Measurements from ENCODE around the gene ROBO1. TPM values are rescaled to one million over a fixed set of nuclear protein-coding genes. Genes with fewer than 3 reads are reported as not detected.

Gene ROBO1
- total RNA-seq, 1 donor from 2014 or later, result 78.0 TPM

DNA sequence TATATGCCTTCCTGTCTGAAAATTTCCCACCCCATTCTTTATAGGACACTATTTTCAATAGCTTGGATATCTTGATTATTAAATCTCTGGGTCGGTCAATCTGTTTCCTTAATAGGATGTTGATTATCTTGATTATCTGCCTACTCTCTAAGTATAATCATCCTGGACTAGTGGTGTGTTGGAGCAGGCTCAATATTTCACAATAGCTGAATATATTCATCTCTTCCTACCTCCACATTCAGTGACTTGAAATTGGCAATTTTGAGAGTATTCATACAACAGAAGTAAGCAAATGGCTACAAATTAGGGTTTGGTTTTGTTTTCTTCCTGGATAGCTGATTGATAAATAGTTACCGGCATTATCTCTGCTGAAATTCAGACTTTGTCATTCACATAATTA is 1162.6 kb downstream of the ROBO1 start:
- Mint-ChIP-seq H3K9me3 (ENCODE audit: low read depth) (peaks cover 3% of the 10 kb centered on the region), H3K36me3 (ENCODE audit: insufficient read depth) (peaks cover 33% of the 10 kb centered on the region), H3K27ac (no peak overlapping the region), H3K4me3 (ENCODE audit: low read depth) (no peak overlapping the region), H3K27me3 (no peaks in the 10 kb centered on the region), H3K4me1 (ENCODE audit: low read depth) (peaks cover 2% of the 10 kb centered on the region)
- TF ChIP-seq, protein P1, sequence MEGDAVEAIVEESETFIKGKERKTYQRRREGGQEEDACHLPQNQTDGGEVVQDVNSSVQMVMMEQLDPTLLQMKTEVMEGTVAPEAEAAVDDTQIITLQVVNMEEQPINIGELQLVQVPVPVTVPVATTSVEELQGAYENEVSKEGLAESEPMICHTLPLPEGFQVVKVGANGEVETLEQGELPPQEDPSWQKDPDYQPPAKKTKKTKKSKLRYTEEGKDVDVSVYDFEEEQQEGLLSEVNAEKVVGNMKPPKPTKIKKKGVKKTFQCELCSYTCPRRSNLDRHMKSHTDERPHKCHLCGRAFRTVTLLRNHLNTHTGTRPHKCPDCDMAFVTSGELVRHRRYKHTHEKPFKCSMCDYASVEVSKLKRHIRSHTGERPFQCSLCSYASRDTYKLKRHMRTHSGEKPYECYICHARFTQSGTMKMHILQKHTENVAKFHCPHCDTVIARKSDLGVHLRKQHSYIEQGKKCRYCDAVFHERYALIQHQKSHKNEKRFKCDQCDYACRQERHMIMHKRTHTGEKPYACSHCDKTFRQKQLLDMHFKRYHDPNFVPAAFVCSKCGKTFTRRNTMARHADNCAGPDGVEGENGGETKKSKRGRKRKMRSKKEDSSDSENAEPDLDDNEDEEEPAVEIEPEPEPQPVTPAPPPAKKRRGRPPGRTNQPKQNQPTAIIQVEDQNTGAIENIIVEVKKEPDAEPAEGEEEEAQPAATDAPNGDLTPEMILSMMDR (IDR thresholded peaks at IDR 0.05; ENCODE audit: unreplicated experiment), result no peak
- DNase-seq (ENCODE audit: low spot score, unreplicated experiment), result no peak

GRCh38 chr3:78604341-78604740 is 1163.5 kb downstream of the ROBO1 start:
- Mint-ChIP-seq H3K9me3 (ENCODE audit: low read depth) (peaks cover 3% of the 10 kb centered on the region), H3K27ac (no peak overlapping the region), H3K4me1 (ENCODE audit: low read depth) (peaks cover 2% of the 10 kb centered on the region), H3K4me3 (ENCODE audit: low read depth) (no peak overlapping the region), H3K27me3 (no peaks in the 10 kb centered on the region), H3K36me3 (ENCODE audit: insufficient read depth) (peaks cover 33% of the 10 kb centered on the region)
- DNase-seq (ENCODE audit: low spot score, unreplicated experiment), result no peak
- TF ChIP-seq, protein P1 (IDR thresholded peaks at IDR 0.05; ENCODE audit: unreplicated experiment), result no peak

GRCh38 chr3:78601249-78601648 is 1166.5 kb downstream of the ROBO1 start:
- TF ChIP-seq, protein P1 (IDR thresholded peaks at IDR 0.05; ENCODE audit: unreplicated experiment), result no peak
- peaks cover 2% of the 10 kb centered on the region for H3K4me1 Mint-ChIP-seq (ENCODE audit: low read depth)
- peaks cover 33% of the 10 kb centered on the region for H3K36me3 Mint-ChIP-seq (ENCODE audit: insufficient read depth)
- no peak for DNase-seq (ENCODE audit: low spot score, unreplicated experiment)
- H3K27me3 Mint-ChIP-seq, result no peaks in the 10 kb centered on the region
- H3K27ac Mint-ChIP-seq, result no peak overlapping the region
- H3K9me3 Mint-ChIP-seq (ENCODE audit: low read depth), result peaks cover 3% of the 10 kb centered on the region
- H3K4me3 Mint-ChIP-seq (ENCODE audit: low read depth), result no peak overlapping the region

DNA sequence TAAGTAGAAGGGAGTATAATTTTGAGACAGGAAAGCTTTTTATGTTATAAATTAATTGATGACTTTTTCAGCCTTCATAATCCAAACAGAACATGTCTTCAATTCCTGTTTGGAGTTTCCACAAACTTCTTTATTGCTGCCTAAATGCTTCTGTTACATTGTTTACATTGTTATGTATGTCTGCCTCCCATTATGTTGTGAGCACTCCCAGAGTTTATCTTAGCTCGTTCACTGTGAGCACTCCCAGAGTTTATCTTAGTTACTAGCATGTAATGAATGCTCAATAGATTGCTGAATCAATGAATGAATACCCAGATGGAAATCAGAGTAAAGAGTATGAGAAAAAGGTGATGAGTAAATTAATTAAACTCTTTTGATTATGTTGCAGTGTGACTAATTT is 1178.0 kb downstream of the ROBO1 start:
- no peak overlapping the region for H3K4me3 Mint-ChIP-seq (ENCODE audit: low read depth)
- no peak for DNase-seq (ENCODE audit: low spot score, unreplicated experiment)
- H3K27ac Mint-ChIP-seq, result no peak overlapping the region
- H3K9me3 Mint-ChIP-seq (ENCODE audit: low read depth), result peaks cover 9% of the 10 kb centered on the region
- peaks cover 5% of the 10 kb centered on the region for H3K36me3 Mint-ChIP-seq (ENCODE audit: insufficient read depth)
- peaks cover 16% of the 10 kb centered on the region for H3K4me1 Mint-ChIP-seq (ENCODE audit: low read depth)
- TF ChIP-seq, protein P1 (IDR thresholded peaks at IDR 0.05; ENCODE audit: unreplicated experiment), result no peak
- H3K27me3 Mint-ChIP-seq, result no peaks in the 10 kb centered on the region

DNA sequence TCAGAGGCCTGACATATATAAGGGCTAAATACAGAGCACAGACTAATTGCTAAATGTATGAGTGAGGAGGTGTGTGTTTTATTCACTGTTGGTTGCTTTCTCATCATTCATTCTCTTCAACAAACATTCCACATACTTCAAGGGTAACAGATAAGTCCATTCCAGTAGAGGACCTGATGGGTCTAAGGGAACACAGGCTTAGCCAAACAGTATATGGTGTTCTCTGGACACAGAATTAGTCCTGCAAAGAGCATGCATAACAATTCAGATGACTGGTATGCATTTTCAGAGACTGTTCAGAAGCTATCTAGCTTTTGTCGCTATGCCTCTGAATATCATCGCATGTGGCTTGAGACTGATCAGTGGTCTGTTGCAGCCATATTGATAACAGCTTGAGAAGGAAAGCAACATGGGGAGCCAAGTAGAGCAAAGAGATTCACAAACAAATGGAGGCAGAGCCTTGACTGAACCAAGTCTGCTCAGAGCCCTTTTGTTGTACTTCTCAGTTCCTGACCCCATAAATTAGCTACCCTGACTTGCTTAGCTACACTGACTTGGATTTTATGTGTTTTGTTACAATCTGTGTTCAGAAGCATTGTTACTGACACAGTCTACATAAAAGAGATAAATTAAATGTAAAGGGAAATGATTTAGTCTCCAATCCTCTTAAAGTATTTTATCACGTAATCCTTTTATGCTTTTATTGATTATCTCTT is 1178.7 kb downstream of the ROBO1 start:
- Mint-ChIP-seq H3K27ac (no peak overlapping the region), H3K36me3 (ENCODE audit: insufficient read depth) (peaks cover 5% of the 10 kb centered on the region), H3K27me3 (no peaks in the 10 kb centered on the region), H3K9me3 (ENCODE audit: low read depth) (peaks cover 11% of the 10 kb centered on the region), H3K4me1 (ENCODE audit: low read depth) (peaks cover 16% of the 10 kb centered on the region), H3K4me3 (ENCODE audit: low read depth) (no peak overlapping the region)
- DNase-seq (ENCODE audit: low spot score, unreplicated experiment), result no peak
- TF ChIP-seq, protein P1 (IDR thresholded peaks at IDR 0.05; ENCODE audit: unreplicated experiment), result no peak
